Measurements from ENCODE around the gene TECPR2.

TECPR2 gene

DNA sequence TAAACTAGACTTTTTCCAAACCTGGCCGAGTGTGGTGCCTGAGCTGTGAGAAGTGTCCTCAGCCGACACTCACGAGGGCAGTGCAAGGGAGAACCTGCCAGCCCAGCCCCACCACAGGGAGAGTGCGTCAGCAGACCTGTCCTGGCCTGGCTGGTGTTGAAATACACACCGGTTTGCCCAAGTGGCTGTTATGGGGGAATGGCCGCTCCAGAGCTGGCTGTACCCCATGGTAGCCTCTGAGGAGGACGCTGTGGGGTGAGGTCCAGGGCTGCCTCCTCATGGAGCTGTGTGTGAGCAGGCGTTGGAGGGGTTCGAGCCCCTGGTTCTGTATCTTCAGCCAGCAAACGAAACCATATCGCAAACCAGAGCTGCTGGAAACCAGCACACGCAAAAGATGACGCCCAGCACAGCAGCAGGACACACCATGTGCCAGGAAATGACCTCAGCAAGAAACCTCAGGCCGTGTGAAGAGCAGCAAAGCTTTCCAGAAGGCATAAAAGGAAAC, 137.5 kb downstream of the TECPR2 start:
- no peak for FAIRE-seq

GRCh38 chr14:102500713-102501112, 138.0 kb downstream of the TECPR2 start:
- FAIRE-seq, result no peak

GRCh38 chr14:102501751-102502315, 139.1 kb downstream of the TECPR2 start:
- no peak for FAIRE-seq

GRCh38 chr14:102502571-102502970, 139.8 kb downstream of the TECPR2 start:
- no peak for FAIRE-seq

DNA sequence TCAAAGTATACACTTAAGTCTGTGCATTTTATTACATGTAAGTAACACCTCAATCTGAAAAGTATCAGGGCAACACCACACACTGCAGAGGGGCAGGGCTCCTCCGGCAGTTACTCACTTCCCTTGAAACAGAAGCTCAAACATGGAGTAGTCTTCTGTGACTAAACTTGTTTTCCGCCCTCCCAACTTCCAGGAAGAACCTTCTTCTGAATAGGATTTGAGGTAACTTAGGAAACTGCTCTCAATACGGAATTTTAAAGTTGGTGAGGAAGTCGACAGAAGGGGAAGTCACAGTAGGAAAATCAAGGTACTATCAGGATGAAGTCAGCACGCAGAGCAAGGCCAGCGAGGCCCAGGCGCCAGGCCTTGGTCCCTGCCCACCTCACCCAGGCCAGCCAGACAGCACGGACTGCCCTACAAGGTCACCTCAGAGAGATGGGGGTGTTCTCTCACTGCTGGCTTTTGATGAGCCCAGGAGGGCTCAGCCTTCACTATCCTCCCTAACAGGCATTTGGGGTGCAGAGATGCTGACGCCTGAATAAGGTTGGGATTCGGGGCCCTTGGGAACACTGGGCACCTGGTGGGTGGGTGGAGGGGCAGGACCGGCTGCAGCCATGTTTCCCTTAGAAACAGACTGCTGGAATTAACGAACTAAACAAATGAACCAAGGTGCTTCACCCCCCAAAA, 141.0 kb downstream of the TECPR2 start:
- FAIRE-seq, result no peak

DNA sequence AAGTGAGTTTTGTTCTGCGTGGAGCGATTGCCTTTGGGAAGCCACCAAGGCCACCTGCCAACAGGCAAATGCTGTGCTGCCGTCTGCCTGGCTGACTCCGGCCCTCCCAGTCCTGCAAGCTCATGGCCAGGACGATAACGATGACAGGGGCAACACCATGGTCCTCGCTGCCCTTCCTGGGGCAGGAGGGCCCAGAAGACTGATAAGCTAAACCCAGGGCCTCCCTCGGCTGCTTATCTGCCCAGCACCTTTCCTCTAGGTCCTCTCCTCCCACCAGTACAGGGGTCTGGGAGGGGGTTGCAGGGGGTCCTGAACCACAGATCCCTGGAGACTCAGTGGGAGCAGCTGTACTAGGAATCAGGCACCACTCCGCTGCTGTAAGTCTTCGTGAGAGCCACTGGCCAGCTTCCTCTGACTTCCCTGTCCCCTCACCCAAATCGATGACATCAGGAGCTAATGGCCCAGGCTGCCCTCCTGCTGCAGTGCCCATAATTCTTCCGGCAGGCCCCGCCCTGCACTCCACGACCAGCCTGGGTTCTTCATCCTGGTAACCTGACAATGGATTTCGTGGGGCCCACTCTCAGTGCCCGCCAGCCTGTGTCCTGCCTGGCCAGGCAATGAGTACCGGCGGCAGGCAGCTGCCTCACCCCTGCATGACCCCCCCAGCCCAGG, 141.7 kb downstream of the TECPR2 start:
- FAIRE-seq, result no peak

- no peak for FAIRE-seq
These were observed 142.4 kb downstream of the TECPR2 start for GRCh38 chr14:102505000-102505619.

DNA sequence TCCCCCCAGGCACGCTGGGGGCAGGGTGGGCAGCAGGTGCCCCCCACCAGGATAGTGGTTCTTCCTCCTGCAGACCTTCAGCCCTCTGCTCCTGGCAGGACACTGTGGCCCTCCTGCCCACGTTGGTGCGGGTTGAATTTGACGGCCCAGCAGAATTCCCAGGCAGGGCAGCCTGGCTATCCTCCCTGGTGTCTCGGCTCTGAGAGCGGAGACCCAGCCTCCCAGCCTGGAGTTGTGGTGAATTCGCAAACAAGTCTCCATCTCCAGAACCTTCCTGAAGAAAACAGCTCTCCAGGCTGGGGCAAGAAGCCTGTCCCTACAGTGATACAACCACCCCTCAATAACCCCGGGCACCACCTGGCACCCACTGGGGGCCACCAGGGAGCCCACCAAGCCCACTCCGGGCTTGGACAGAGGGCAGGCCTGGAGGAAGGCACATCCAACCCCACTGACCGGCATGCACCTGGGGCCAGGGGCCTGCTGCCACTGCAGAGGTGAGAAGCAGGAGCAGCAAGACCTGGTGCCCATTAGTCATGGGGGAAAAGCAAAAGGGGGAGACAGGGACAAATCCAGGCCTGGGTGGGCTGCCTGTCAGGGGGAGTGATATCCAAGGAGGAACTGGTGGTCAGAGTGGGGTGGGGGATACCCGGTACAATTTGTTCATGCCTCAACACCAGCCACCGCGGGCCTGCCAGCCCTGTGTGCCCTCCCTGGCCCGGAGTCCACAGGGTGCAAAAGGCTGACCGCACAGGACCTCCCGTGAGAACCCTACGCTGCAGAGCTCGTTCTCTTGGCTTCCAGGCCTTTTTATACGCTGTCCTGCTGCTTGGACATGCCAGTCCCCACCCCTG, 143.3 kb downstream of the TECPR2 start:
- FAIRE-seq, result no peak

DNA sequence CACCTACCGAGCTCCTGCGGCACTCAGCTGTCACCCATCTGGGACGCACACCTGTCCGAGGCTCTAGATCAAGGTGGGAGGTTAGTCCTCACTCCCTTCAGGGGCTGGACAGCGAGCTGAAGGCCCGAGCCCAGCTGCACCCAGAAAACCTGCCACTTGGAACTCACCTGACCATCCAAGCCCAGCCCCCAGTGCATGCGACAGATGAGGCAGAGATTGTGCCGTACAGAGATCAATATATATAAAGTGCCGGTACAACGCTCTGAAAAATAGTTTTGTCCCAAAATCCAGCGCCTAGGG, 143.8 kb downstream of the TECPR2 start:
- no peak for FAIRE-seq

DNA sequence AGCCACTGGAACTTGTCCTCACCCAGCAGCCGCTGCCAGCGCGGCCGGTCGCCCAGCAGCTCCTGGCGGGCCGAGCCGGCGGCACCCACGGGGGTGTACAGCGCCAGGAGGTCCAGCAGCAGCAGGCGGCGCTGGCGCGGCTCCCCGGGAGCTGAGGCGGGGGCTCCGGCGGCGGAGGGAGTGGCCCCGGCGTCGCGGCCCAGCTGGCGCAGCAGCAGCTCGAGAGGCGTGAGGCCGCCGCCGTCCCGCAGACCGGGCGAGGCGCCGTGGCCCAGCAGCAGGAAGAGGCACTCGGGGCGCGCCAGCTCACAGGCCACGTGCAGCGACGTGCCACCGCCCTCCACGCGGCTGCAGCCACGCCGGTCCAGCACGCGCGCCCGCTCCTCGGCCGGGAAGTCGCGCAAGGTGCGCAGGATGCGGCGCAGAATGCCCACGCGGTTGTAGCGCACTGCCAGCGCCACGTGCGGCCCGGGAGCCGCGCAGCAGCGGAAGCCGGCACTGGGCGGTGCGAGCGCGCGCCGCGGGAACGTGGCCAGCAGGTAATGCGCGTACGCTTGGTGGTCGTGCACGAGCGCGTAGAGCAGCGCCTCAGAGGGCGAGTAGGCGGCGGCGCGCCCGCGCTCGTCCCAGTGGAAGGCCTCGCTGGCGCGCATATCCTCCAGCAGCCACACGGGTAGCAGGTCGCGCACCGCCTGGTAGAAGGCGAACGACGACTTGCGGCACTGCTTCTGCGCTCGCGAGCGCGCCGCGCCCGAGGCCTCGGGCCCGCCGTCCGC, 144.5 kb downstream of the TECPR2 start:
- FAIRE-seq, result no peak

- FAIRE-seq, result no peak
These were observed 145.1 kb downstream of the TECPR2 start for GRCh38 chr14:102507857-102508312.

DNA sequence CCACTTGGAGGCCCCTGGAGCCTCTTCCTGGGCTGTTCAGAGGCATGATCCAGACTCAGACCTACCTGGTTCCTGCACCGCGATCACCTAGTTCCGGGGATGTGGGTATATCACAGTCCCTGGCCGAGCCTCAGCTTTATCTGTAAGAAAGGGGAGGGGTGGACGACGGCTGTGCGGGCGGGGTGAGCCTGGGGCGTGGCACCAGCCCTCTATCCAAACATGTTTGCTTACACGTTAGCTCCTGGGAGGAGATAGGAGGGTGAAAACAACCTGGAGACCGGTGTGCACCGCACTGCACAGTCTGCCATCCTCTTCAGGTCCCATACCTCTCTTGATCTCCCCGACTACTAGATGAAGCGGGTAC, 145.7 kb downstream of the TECPR2 start:
- no peak for FAIRE-seq

GRCh38 chr14:102508774-102509745, 146.3 kb downstream of the TECPR2 start:
- no peak for FAIRE-seq

- FAIRE-seq, result no peak
These were observed 147.2 kb downstream of the TECPR2 start, which contains the start of gene ANKRD9 for GRCh38 chr14:102509746-102510615. Gene ANKRD9, minus strand, starts transcription at chr14:102509776. Its CDS starts 1,887 bp downstream, at chr14:102507889.

- FAIRE-seq, result no peak
These were observed 148.1 kb downstream of the TECPR2 start for GRCh38 chr14:102510616-102511520.

DNA sequence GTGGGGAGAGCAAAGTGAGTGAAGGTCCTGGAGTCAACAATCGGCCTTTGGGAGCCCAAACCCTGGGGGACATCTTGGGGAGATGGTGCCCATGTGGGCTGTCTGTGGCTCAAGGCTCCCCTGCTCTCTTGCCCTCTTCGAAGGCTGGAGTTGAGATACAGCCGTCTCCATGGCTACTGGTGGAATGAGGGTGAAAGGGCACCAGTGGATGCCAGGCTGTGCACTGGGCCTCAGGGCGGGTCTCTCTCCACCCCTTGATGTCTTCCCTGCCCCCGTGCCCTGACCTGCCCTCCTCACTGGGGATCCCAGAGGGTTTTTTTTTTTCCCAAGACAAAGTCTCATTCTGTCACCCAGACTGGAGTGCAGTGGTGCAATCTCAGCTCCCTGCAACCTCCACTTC, 148.8 kb downstream of the TECPR2 start:
- FAIRE-seq, result no peak

DNA sequence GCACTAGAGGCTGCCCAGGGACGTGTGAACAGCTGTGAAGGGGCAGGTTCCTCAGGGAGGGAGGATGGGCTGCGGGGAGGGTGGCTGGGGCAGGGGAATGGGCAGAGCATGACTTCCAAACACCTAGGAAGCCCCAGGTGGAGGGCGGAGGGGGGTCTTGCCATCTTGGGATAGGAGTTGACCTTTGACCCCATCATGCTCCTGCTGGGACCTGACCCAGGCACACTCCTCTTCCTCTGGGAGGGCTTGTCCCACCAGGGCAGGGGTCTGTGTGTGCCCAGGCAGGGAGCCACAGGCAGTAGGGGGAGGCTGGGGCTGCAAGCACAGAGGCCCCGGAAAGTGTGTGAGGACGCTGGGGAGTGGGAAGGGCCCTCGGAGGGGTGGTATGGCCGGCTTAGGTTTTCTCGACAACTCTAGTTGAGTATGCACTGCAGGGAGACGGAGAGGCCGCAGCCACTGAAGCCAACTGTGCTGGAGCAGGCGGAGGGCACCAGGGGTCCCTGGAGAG, 150.1 kb downstream of the TECPR2 start:
- no peak for FAIRE-seq
